Mesendoderm (in vitro differentiated cells): ENCODE results near the gene TMEM44.

Source experiments
- DNase-seq: peaks from one replicate; pipeline ENCODE4 v3.0.0; 2013
- H2AK5ac ChIP-seq: 2 replicates; pipeline ENCODE4 v1.6.1; 2013; ENCODE audit warnings: low read length, inconsistent platforms
- H2BK120ac ChIP-seq: 2 replicates; pipeline ENCODE4 v1.6.1; 2013; ENCODE audit warnings: low read depth, mild to moderate bottlenecking, low read length, moderate library complexity, mixed read lengths
- H2BK15ac ChIP-seq: replicated peaks from 2 replicates; pipeline ENCODE4 v1.6.1; 2013; ENCODE audit warnings: low read depth, mild to moderate bottlenecking, moderate library complexity
- H2BK5ac ChIP-seq: 2 replicates; pipeline ENCODE4 v1.6.1; 2013; ENCODE audit warnings: low read length, inconsistent platforms
- H3K18ac ChIP-seq: 2 replicates; pipeline ENCODE4 v1.6.1; 2013; ENCODE audit warnings: mild to moderate bottlenecking, low read length, mixed read lengths
- H3K23ac ChIP-seq: one replicate; pipeline ENCODE4 v1.6.1; 2013; ENCODE audit warnings: low read length
- H3K27ac ChIP-seq: 2 replicates; pipeline ENCODE4 v1.5.1; 2013; ENCODE audit warnings: low read depth, mild to moderate bottlenecking, inconsistent platforms, low read length, moderate library complexity
- H3K27me3 ChIP-seq: 2 replicates; pipeline ENCODE4 v1.6.1; 2013; ENCODE audit warnings: low read length, control low read depth, mild to moderate bottlenecking, inconsistent platforms; ENCODE audit not compliant: insufficient read depth, poor library complexity
- H3K36me3 ChIP-seq: 2 replicates; pipeline ENCODE4 v1.6.1; 2013; ENCODE audit warnings: low read length, inconsistent platforms; ENCODE audit not compliant: control insufficient read depth, insufficient read depth
- H3K4ac ChIP-seq: one replicate; pipeline ENCODE4 v1.6.1; 2013; ENCODE audit warnings: low read depth, mild to moderate bottlenecking, low read length, moderate library complexity
- H3K4me1 ChIP-seq: 2 replicates; pipeline ENCODE4 v1.6.1; 2013; ENCODE audit warnings: low read depth, low read length, inconsistent platforms; ENCODE audit not compliant: control insufficient read depth
- H3K4me2 ChIP-seq: 2 replicates; pipeline ENCODE4 v1.6.1; 2013; ENCODE audit warnings: low read length
- H3K4me3 ChIP-seq: 2 replicates; pipeline ENCODE4 v1.5.1; 2013; ENCODE audit warnings: mild to moderate bottlenecking, low read length
- H3K56ac ChIP-seq: one replicate; pipeline ENCODE4 v1.6.1; 2013; ENCODE audit warnings: low read length
- H3K79me1 ChIP-seq: 2 replicates; pipeline ENCODE4 v1.6.1; 2013; ENCODE audit warnings: low read length, inconsistent platforms
- H3K79me2 ChIP-seq: 2 replicates; pipeline ENCODE4 v1.6.1; 2013; ENCODE audit warnings: mild to moderate bottlenecking, low read length; ENCODE audit not compliant: control insufficient read depth, insufficient read depth
- H3K9ac ChIP-seq: 2 replicates; pipeline ENCODE4 v1.6.1; 2013; ENCODE audit warnings: low read length, inconsistent platforms
- H4K5ac ChIP-seq: one replicate; pipeline ENCODE4 v1.6.1; 2013; ENCODE audit warnings: low read length
- H4K8ac ChIP-seq: one replicate; pipeline ENCODE4 v1.6.1; 2013; ENCODE audit warnings: low read depth, mild to moderate bottlenecking, control low read depth, low read length, moderate library complexity
- WGBS: extraction: QIAGEN DNeasy Blood & Tissue Kit; methylation state at CpG from one replicate; pipeline ENCODE4 v1.1.7; 2013; ENCODE audit warnings: low lambda C conversion rate, missing lambda C conversion rate; ENCODE audit not compliant: insufficient coverage; ENCODE audit errors: extremely low coverage; 5-methylcytosine and 5-hydroxymethylcytosine counted together

TMEM44 gene

DNA sequence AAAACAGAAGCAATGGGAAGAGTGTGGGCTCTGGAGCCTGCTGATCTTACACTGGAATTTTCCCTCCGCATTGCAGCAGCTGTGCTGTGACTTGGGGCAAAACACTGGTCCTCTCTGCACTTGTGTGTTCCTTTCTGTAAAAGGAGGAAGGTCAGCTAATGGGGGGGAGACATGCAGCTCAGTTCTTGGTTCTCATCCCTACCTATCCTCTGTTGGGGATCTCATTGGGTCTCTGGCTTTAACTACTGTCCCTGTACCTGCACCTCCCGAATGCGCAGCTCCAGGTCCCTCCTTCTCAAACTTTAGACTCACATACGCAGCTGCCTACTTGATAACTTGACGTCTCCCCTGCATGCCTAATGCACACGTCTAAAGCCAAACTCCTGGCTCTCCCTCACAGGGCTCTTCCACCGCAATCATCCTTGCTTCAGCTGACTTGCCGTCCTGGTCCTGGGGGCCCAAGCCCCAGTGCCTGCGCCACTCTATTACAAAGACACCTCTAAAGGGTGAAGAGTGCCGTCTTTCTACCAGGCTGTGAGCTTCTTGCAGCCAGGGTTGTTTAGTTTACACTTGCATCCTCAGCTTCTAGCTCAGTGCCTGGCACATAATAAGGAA is 5.9 kb upstream of the TMEM44 start:
- Histone ChIP-seq H4K5ac (no peak overlapping the region), H3K27me3 (no peaks in the 10 kb centered on the region), H2AK5ac (no peak overlapping the region), H3K27ac (no peak overlapping the region), H2BK15ac (no peak overlapping the region), H3K79me1 (no peaks in the 10 kb centered on the region), H2BK120ac (no peak overlapping the region), H3K4ac (no peak overlapping the region), H3K9ac (no peak overlapping the region), H3K4me2 (no peak overlapping the region), H2BK5ac (no peak overlapping the region), H3K4me3 (no peak overlapping the region), H3K79me2 (no peaks in the 10 kb centered on the region), H3K18ac (no peak overlapping the region), H4K8ac (no peak overlapping the region), H3K56ac (no peak overlapping the region), H3K4me1 (no peaks in the 10 kb centered on the region), H3K36me3 (peaks cover 1% of the 10 kb centered on the region), H3K23ac (no peak overlapping the region)
- no CpG with 5 or more reads among the region's 10 CpGs for WGBS
- DNase-seq, result no peak

DNA sequence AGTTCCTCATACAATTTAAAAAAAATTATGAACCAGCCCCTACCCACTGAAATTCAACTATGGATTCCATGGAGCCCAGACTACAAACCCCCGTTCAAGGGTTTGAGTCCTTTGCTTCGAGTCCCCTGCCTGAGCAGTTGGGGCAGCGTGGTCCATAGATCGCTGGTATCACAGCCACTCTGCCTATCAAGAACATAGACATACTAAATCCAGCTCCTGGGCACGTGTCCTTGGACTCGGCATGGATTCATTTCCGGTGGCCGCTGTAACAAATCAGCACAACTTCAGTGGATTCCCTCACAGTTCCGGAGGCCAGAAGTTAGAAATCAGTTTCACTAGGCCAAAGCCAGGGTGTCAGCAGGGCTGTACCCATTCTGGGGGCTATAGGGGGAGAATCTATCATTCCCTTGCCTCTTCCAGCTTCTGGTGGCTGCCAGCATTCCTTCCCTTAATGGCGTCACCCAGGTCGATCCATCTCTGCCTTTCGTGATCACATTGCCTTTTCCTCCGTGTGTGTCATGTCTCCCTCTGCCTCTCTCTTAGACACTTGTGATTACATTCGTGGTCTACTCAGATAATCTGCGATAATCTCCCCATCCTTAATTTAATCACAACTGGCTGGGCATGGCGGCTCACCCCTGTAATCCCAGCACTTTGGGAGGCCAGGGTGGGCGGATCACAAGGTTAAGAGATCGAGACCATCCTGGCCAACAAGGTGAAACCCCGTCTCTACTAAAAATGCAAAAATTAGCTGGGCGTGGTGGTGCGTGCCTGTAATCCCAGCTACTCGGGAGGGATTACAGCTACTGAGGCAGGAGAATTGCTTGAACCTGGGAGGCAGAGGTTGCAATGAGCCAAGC is 4.6 kb upstream of the TMEM44 start:
- Histone ChIP-seq H3K56ac (no peak overlapping the region), H3K4me1 (no peaks in the 10 kb centered on the region), H4K5ac (no peak overlapping the region), H3K4ac (no peak overlapping the region), H2BK5ac (no peak overlapping the region), H3K23ac (no peak overlapping the region), H3K9ac (no peak overlapping the region), H2BK120ac (no peak overlapping the region), H2AK5ac (no peak overlapping the region), H3K18ac (no peak overlapping the region), H3K27ac (no peak overlapping the region), H3K4me2 (no peak overlapping the region), H3K27me3 (no peaks in the 10 kb centered on the region), H3K79me1 (no peaks in the 10 kb centered on the region), H4K8ac (no peak overlapping the region), H3K79me2 (no peaks in the 10 kb centered on the region), H3K4me3 (no peak overlapping the region), H3K36me3 (no peaks in the 10 kb centered on the region), H2BK15ac (no peak overlapping the region)
- no CpG with 5 or more reads among the region's 22 CpGs for WGBS
- DNase-seq, result no peak

DNA sequence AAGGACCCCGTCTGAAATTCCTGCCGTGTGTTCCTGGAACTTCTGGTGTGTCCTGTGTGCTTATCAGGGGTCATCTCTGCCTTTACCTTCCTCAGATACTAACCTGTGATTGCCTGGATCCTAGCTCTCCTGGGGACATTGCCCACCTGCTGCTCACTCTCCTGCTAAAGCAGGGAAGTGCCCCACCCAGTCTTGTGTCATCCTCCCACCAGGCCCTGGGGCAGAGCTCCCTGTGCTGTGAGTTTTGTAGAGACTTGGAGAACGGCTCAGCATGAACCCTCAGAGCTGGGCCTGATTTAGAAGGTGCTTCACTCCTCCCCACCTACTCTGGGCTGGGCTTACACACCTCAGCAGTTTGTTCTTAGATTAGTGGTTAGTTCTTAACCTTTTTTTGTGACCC is 3.8 kb upstream of the TMEM44 start:
- no peak overlapping the region for H3K18ac ChIP-seq
- H3K79me2 ChIP-seq, result no peaks in the 10 kb centered on the region
- no peak overlapping the region for H3K4ac ChIP-seq
- no peak overlapping the region for H3K9ac ChIP-seq
- H3K56ac ChIP-seq, result no peak overlapping the region
- no CpG with 5 or more reads among the region's 3 CpGs for WGBS
- no peak overlapping the region for H2BK120ac ChIP-seq
- no peak overlapping the region for H2BK5ac ChIP-seq
- DNase-seq, result peak; percentile 52
- no peak overlapping the region for H4K8ac ChIP-seq
- no peak overlapping the region for H3K27ac ChIP-seq
- no peak overlapping the region for H4K5ac ChIP-seq
- no peak overlapping the region for H2BK15ac ChIP-seq
- H3K23ac ChIP-seq, result no peak overlapping the region
- H3K4me1 ChIP-seq, result no peaks in the 10 kb centered on the region
- no peaks in the 10 kb centered on the region for H3K27me3 ChIP-seq
- no peaks in the 10 kb centered on the region for H3K79me1 ChIP-seq
- no peak overlapping the region for H3K4me2 ChIP-seq
- no peaks in the 10 kb centered on the region for H3K36me3 ChIP-seq
- no peak overlapping the region for H3K4me3 ChIP-seq
- H2AK5ac ChIP-seq, result no peak overlapping the region

DNA sequence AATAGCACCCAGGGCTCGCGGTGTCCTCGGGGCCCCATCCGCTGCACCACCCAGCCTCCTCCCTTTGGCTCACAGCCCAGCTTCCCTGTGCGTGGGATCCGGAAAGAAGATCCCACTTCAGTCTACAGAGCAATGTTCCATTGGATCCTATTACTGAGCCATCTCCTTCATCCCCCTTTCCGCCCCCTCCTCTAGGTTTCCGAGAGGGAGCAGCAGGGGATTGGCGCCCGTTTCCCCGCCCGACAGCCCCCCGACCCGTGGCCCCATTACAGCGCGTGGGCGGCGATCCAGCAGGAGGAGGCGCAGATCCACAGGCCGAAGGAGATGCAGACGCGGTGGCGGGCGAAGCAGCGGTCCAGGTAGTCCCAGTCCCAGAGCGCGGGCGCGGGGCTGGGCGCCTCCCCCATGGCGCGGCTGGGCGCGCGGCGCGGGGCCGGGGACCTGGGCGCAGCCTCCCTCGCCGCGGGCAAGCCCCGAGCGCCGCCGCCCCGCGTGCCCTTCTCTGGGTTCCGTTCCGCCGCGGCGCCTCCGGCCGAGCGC is 340 bp downstream of the TMEM44 start:
- peak overlapping the region; percentile 91 for H3K9ac ChIP-seq
- H3K79me1 ChIP-seq, result no peaks in the 10 kb centered on the region
- H3K27ac ChIP-seq, result peak overlapping the region; percentile 60
- peak overlapping the region; percentile 40 for H3K4ac ChIP-seq
- no peaks in the 10 kb centered on the region for H3K4me1 ChIP-seq
- H3K4me3 ChIP-seq, result peak overlapping the region; percentile 72
- no peak overlapping the region for H4K5ac ChIP-seq
- peak overlapping the region; percentile 32 for H3K4me2 ChIP-seq
- H3K18ac ChIP-seq, result peak overlapping the region; percentile 9
- no peak overlapping the region for H2BK15ac ChIP-seq
- no peak overlapping the region for H2BK5ac ChIP-seq
- DNase-seq, result peak; percentile 30
- H2AK5ac ChIP-seq, result no peak overlapping the region
- H3K36me3 ChIP-seq, result no peaks in the 10 kb centered on the region
- H3K56ac ChIP-seq, result peak overlapping the region; percentile 96
- H2BK120ac ChIP-seq, result no peak overlapping the region
- no peaks in the 10 kb centered on the region for H3K27me3 ChIP-seq
- no CpG with 5 or more reads among the region's 56 CpGs for WGBS
- no peaks in the 10 kb centered on the region for H3K79me2 ChIP-seq
- peak overlapping the region; percentile 11 for H3K23ac ChIP-seq
- H4K8ac ChIP-seq, result no peak overlapping the region

DNA sequence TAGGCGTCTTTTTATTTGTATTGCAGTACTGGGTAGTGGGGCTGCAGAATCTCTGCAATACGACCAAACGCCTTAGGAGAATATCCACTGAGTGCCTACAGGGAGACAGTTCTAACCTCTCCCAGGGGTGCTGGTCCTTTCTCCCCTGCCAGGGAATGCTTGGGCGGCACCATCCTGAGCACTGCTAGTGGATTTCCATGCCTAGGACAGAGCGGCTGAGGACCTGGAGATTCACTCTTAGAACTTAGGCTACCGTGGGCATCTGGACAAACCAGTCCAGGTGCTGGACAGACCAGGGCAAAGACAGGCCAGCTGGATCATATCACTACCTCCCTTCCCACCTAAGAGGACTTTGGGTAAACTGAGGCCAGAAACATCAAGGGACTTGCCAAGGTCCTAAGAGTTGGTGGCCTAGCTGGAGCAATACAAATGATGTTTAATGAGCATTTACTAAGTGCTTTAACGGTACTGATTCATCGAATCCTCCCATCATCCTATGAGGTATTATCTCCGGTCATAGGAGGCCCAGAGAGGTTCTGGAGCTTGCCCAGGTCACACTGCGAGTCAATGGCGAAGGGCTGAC is 902 bp downstream of the TMEM44 start:
- no peak for DNase-seq
- no CpG with 5 or more reads among the region's 11 CpGs for WGBS

More for the DNA sequence above, 902 bp downstream of the TMEM44 start:
- Histone ChIP-seq H3K4me3 (peak overlapping the region; percentile 72), H3K56ac (peak overlapping the region; percentile 96), H3K27me3 (no peaks in the 10 kb centered on the region), H3K4me1 (no peaks in the 10 kb centered on the region), H3K9ac (peak overlapping the region; percentile 91), H3K18ac (no peak overlapping the region), H3K36me3 (no peaks in the 10 kb centered on the region), H2AK5ac (no peak overlapping the region), H2BK120ac (no peak overlapping the region), H4K8ac (no peak overlapping the region), H3K79me1 (no peaks in the 10 kb centered on the region), H4K5ac (no peak overlapping the region), H3K27ac (no peak overlapping the region), H3K4me2 (peak overlapping the region; percentile 32), H3K79me2 (no peaks in the 10 kb centered on the region), H3K23ac (no peak overlapping the region), H3K4ac (no peak overlapping the region), H2BK15ac (no peak overlapping the region), H2BK5ac (no peak overlapping the region)
